ENCODE results near the gene DUSP23. TPM values are rescaled to one million over a fixed set of nuclear protein-coding genes. Genes with fewer than 3 reads are reported as not detected.

The DUSP23 gene
- total and polyA plus RNA-seq, 10 of the 15 experiments (the other 5 are each of a cell fraction or from before 2014, with no cell fraction given): 1.1 to 6.9 (median 4.1) TPM; not detected in 1

- no peaks in the 10 kb centered on the region for H3K79me2 ChIP-seq (ENCODE audit: control insufficient read depth, insufficient read depth, low read length)
- H3K27me3 ChIP-seq (replicated peaks in 1 of 2; ENCODE audit: control insufficient read depth in 2 of 2, insufficient read depth in 2 of 2, low read length in 1 of 2): no peaks in the 10 kb centered on the region
- no peak overlapping the region for H2AFZ ChIP-seq (ENCODE audit: control insufficient read depth, low read depth, low read length)
- H3K4me2 ChIP-seq (ENCODE audit: control insufficient read depth, insufficient read depth): no peak overlapping the region
- ChIA-PET RAD21 (ENCODE audit: unreplicated experiment) (no interaction called here), POLR2A (no interaction called here), SMC1A (ENCODE audit: uncharacterized antibody, unreplicated experiment) (interaction anchor here (0.6 kb wide), 1 partner anchor 327 kb away, joined by 3 read pairs; no protein-coding TSS in a partner anchor), CTCF (interaction anchor here (1.6 kb wide), 1 partner anchor 12 kb away, joined by 11 read pairs; no protein-coding TSS in a partner anchor)
- no peak overlapping the region for H3K4me3 ChIP-seq
- no peaks in the 10 kb centered on the region for H4K20me1 ChIP-seq (ENCODE audit: control insufficient read depth, insufficient read depth)
- no peak overlapping the region for H3K27ac ChIP-seq (ENCODE audit: control insufficient read depth, insufficient read depth)
- H3K9me3 ChIP-seq (replicated peaks; ENCODE audit: control insufficient read depth, insufficient read depth, low read length): no peaks in the 10 kb centered on the region
- no peak overlapping the region for H3K9ac ChIP-seq (ENCODE audit: control insufficient read depth, insufficient read depth, low read length)
- intact Hi-C loops (cut with micrococcal nuclease; ENCODE audit: unreplicated experiment): no loop called here
- no TSS peak for BruUV-seq (replicated peaks)
- TF ChIP-seq RAD51 (IDR thresholded peaks at IDR 0.05) (no peak), ZNF24 (IDR thresholded peaks at IDR 0.05) (no peak), ATF3 (IDR thresholded peaks at IDR 0.05; ENCODE audit: borderline replicate concordance, extremely low read depth, low read depth, low read length) (no peak), MEF2A (IDR thresholded peaks at IDR 0.05; ENCODE audit: insufficient read depth, low read depth, low read length) (no peak), USF2 (IDR thresholded peaks at IDR 0.05; ENCODE audit: borderline replicate concordance, low read depth, low read length) (no peak), ZNF217 (IDR thresholded peaks at IDR 0.05) (no peak), BACH1 (IDR thresholded peaks at IDR 0.05; ENCODE audit: borderline replicate concordance) (no peak), IRF4 (IDR thresholded peaks at IDR 0.05; ENCODE audit: low read depth, low read length) (no peak), MXI1 (IDR thresholded peaks at IDR 0.05; ENCODE audit: low read depth, low read length) (no peak), CREB1 (IDR thresholded peaks at IDR 0.05; ENCODE audit: low read depth) (no peak), SUZ12 (IDR thresholded peaks at IDR 0.05; ENCODE audit: unreplicated experiment) (no peak), ZBED1 (IDR thresholded peaks at IDR 0.05; ENCODE audit: borderline replicate concordance) (no peak)
- no peaks in the 10 kb centered on the region for H3K36me3 ChIP-seq (ENCODE audit: control insufficient read depth in 2 of 2, insufficient read depth in 2 of 2, low read length in 1 of 2)
- in situ Hi-C loops (cut with MboI): no loop called here
- WGBS (ENCODE audit: insufficient coverage, insufficient replicate concordance, low lambda C conversion rate, missing lambda C conversion rate): 12% methylated on average over 3 of the region's 3 CpGs
- FAIRE-seq (no peak), DNase-seq (ENCODE audit: low read depth, low spot score) (no peak), ATAC-seq (no peak)
- H3K4me1 ChIP-seq (ENCODE audit: control insufficient read depth, insufficient read depth, low read length): no peaks in the 10 kb centered on the region
Observed at GRCh38 chr1:159786966-159787365, 6.2 kb downstream of the DUSP23 start.

Measured in GM12878 (cell line).